GM10266 (cell line): ENCODE data around the gene ZFR.

ENCODE experiments used
- DNase-seq: peaks from one replicate; pipeline ENCODE4 v3.0.0; 2012; ENCODE audit errors: extremely low spot score
- CTCF ChIP-seq: IDR thresholded peaks from 2 replicates; pipeline ENCODE4 v1.5.1; 2012; ENCODE audit warnings: mild to moderate bottlenecking, low read depth; ENCODE audit not compliant: control insufficient read depth, insufficient read depth; ENCODE audit errors: missing control alignments

Gene ZFR

DNA sequence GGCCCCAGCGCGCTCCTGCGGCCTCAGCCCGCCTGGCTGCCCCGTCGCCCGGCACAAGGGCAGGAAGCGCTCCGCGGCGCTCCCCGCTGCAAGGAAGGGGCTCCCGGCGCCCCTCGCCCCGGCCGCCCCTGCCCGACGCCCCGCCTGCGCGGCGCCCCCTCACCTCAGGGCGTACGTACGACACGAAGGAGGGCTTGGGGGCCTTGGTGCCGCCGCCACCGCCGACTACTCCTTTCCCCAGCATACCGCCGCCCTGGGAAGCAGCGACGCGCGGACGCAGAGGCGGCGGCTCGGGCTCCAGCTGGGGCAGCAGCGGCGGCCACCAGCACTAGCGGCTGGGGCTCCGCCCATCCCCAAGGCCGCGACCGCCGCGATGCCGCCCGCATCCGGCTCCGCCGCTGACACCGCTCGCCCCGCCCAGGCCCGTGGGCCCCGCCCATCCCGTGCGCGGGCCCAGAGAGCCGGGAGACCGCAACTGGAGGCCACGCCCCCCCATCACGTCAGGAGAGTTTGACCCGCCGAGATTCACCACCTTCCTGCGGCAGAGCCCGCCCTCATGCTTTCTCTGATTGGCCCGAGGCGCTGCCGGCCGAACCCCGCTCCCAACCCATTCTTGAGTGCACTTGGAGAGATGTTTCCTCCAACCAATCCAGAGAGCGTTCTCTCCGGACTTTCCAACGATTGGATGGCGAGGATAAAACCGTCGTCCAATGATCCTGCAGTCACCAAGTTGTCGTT is 131.8 kb downstream of the ZFR start, which contains the start of gene MTMR12:
Gene MTMR12, minus strand, starts transcription at position 345 of the 738 bp plus-strand sequence. Its CDS starts 101 bp downstream, at position 244.
- TF ChIP-seq CTCF, result no peak
- DNase-seq, result peak; percentile 99

GRCh38 chr5:32312197-32312594 is 132.3 kb downstream of the ZFR start:
- TF ChIP-seq CTCF, result no peak
- DNase-seq, result peak; percentile 51

GRCh38 chr5:32311404-32312196 is 132.9 kb downstream of the ZFR start:
- no peak for TF ChIP-seq CTCF

DNA sequence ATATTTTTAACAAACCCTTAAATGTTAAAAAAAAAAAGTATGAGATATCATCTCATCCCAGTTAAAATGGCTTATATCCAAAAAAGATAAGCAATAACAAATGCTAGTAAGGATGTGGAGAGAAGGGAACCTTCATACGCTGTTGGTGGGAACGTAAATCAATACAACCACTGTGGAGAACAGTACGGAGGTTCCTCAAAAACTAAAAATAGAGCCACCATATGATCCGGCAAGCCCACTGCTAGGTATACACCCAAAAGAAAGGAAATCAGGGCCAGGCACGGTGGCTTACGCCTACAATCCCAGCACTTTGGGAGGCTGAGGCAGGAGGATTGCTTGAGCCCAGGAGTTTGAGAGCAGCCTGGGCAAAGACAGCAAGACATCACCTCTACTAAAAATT is 134.8 kb downstream of the ZFR start:
- no peak for DNase-seq

More at GRCh38 chr5:32311404-32312196, 132.9 kb downstream of the ZFR start:
- DNase-seq, result peak; percentile 51

DNA sequence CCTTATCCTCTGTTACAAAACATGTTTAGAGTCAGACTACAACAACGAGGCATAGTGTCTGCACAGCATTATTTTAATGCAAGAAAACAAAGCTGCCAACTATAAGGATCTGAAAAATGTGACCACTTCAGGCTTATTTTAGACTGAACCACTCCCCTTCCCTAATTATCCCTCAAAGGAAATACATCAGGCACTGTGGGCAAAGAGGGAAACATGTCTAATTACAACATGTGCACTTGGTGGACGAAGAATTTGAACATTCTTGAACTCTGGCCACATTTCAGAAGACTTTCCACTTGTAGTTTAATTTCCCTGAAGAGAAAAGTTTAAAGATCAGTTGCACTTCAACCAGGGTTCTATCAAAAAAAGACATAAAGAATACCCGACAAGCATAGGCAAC is 135.6 kb downstream of the ZFR start:
- no peak for TF ChIP-seq CTCF
- DNase-seq, result no peak

More for the DNA sequence above, 134.8 kb downstream of the ZFR start:
- TF ChIP-seq CTCF, result no peak

- DNase-seq, result no peak
- TF ChIP-seq CTCF, result no peak
These were observed 136.8 kb downstream of the ZFR start for GRCh38 chr5:32307769-32308194.

DNA sequence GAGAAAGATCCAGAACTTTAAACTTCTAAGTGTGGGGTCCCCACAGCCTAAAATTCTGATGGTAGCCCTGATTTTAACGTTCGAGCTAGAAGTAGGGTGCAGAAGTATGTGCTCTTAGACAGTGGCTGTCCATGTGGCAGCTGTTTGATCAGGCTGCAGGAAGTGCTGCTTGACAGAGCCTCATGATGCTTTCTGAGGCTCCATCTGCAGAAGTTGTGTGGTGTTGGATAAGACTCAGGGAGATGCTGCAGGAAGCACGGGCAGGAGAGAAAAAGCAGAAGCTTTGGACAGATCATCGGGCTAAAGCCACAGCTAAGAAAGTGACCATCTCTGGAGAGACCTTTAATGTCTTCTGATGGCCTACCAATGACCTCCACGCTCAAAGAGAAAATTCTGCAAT is 139.9 kb downstream of the ZFR start:
- DNase-seq, result no peak
- no peak for TF ChIP-seq CTCF
